Muscle of back (tissue), 11 donors: ENCODE results near the gene PKNOX2. TPM values are rescaled to one million over a fixed set of nuclear protein-coding genes. Genes with fewer than 3 reads are reported as not detected.

ENCODE experiments used
- DNase-seq, 3 donors: peaks; one replicate each; pipeline versions ENCODE4 v3.0.0 to v3.0.0-alpha.2; 2013
- polyA plus RNA-seq, 10 donors: library from polyadenylated mRNA; unstranded; fragments of 120-200 nt; gene quantifications; one replicate each; pipeline ENCODE4 v1.2.1, GENCODE V29; 2013; ENCODE audit not compliant: insufficient read length in 10 of 10

Gene PKNOX2
- polyA plus RNA-seq, 10 donors, result 18.8 to 27.9 (median 24.1) TPM

GRCh38 chr11:125333354-125334073, 169.0 kb downstream of the PKNOX2 start:
- DNase-seq, result no peak

- DNase-seq, result peak in 2 of 3 donors; percentile 41 to 84
Measured at GRCh38 chr11:125335106-125335505, 170.6 kb downstream of the PKNOX2 start.

- DNase-seq, result peak in 1 of 3 donors; percentile 69
Measured at GRCh38 chr11:125337836-125338834, 173.6 kb downstream of the PKNOX2 start.

GRCh38 chr11:125338886-125339811, 174.6 kb downstream of the PKNOX2 start:
- peak; percentile 71 to 95 (median 90) for DNase-seq

- DNase-seq, result no peak
Measured at GRCh38 chr11:125341676-125342075, 177.1 kb downstream of the PKNOX2 start.

GRCh38 chr11:125342281-125342930, 177.9 kb downstream of the PKNOX2 start:
- no peak for DNase-seq

- DNase-seq, result no peak
Measured at GRCh38 chr11:125343086-125343717, 178.7 kb downstream of the PKNOX2 start.

- DNase-seq, result no peak
Measured at GRCh38 chr11:125343718-125344131, 179.2 kb downstream of the PKNOX2 start.

GRCh38 chr11:125344846-125345420, 180.4 kb downstream of the PKNOX2 start:
- no peak for DNase-seq

GRCh38 chr11:125345421-125346178, 181.0 kb downstream of the PKNOX2 start:
- peak; percentile 78 to 94 (median 91) for DNase-seq

GRCh38 chr11:125346179-125346530, 181.6 kb downstream of the PKNOX2 start:
- DNase-seq, result peak; percentile 64 to 82 (median 77)

- DNase-seq, result no peak
Measured at GRCh38 chr11:125346565-125347260, 182.2 kb downstream of the PKNOX2 start.

- DNase-seq, result no peak
Measured at GRCh38 chr11:125347261-125347585, 182.7 kb downstream of the PKNOX2 start.

GRCh38 chr11:125348141-125348651, 183.6 kb downstream of the PKNOX2 start:
- DNase-seq, result peak in 1 of 3 donors; percentile 55

GRCh38 chr11:125348674-125349309, 184.2 kb downstream of the PKNOX2 start:
- peak; percentile 45 to 84 (median 73) for DNase-seq

GRCh38 chr11:125350206-125351032, 185.9 kb downstream of the PKNOX2 start:
- peak in 1 of 3 donors; percentile 51 for DNase-seq
